Mesothelial cell of epicardium (in vitro differentiated cells): ENCODE results near the gene KCNK17. TPM values are rescaled to one million over a fixed set of nuclear protein-coding genes. Genes with fewer than 3 reads are reported as not detected.

Source experiments
- DNase-seq, 2 experiments: peaks; one replicate each; pipeline ENCODE4 v3.0.0; 2021; ENCODE audit warnings: low spot score in 2 of 2; ENCODE audit not compliant: unreplicated experiment in 2 of 2
- H3K27ac Mint-ChIP-seq: 2 replicates; pipeline ENCODE4 v1.8.0; 2021; ENCODE audit warnings: mixed read lengths
- H3K27me3 Mint-ChIP-seq: 2 replicates; pipeline ENCODE4 v1.8.0; 2021; ENCODE audit warnings: low read depth, mixed read lengths
- H3K36me3 Mint-ChIP-seq: 2 replicates; pipeline ENCODE4 v1.8.0; 2021; ENCODE audit warnings: mixed read lengths
- H3K4me1 Mint-ChIP-seq: 2 replicates; pipeline ENCODE4 v1.8.0; 2021; ENCODE audit warnings: mixed read lengths
- H3K4me3 Mint-ChIP-seq: 2 replicates; pipeline ENCODE4 v1.8.0; 2021; ENCODE audit warnings: mild to moderate bottlenecking, moderate library complexity, mixed read lengths
- H3K9me3 Mint-ChIP-seq: 2 replicates; pipeline ENCODE4 v1.8.0; 2021; ENCODE audit warnings: mixed read lengths
- CTCF ChIP-seq: fragments of 200-600 bp; sonication (generic); IDR thresholded peaks from one replicate; pipeline ENCODE4 v1.5.0; 2021; ENCODE audit warnings: antibody characterized with exemption; ENCODE audit not compliant: unreplicated experiment
- total RNA-seq: library from RNA; stranded (reverse); gene quantifications from 3 replicates; pipeline ENCODE4 v1.2.1, GENCODE V29; 2021

The KCNK17 gene
- total RNA-seq, 1 donor from 2014 or later: not detected

GRCh38 chr6:39301606-39302005, 12.6 kb downstream of the KCNK17 start:
- H3K27ac Mint-ChIP-seq: no peak overlapping the region
- no peaks in the 10 kb centered on the region for H3K4me1 Mint-ChIP-seq
- no peaks in the 10 kb centered on the region for H3K36me3 Mint-ChIP-seq
- H3K4me3 Mint-ChIP-seq: no peak overlapping the region
- H3K27me3 Mint-ChIP-seq: peaks cover 42% of the 10 kb centered on the region
- peaks cover 5% of the 10 kb centered on the region for H3K9me3 Mint-ChIP-seq
- TF ChIP-seq CTCF: no peak
- DNase-seq: no peak

GRCh38 chr6:39300739-39301138, 13.5 kb downstream of the KCNK17 start:
- Mint-ChIP-seq H3K4me3 (no peak overlapping the region), H3K27ac (no peak overlapping the region)

GRCh38 chr6:39298061-39298460, 16.2 kb downstream of the KCNK17 start:
- no peaks in the 10 kb centered on the region for H3K36me3 Mint-ChIP-seq
- DNase-seq: no peak
- no peak overlapping the region for H3K27ac Mint-ChIP-seq
- H3K4me1 Mint-ChIP-seq: no peaks in the 10 kb centered on the region
- no peak overlapping the region for H3K4me3 Mint-ChIP-seq
- H3K27me3 Mint-ChIP-seq: peaks cover 29% of the 10 kb centered on the region
- TF ChIP-seq CTCF: no peak
- H3K9me3 Mint-ChIP-seq: no peaks in the 10 kb centered on the region

More at GRCh38 chr6:39300739-39301138, 13.5 kb downstream of the KCNK17 start:
- no peak for TF ChIP-seq CTCF
- no peaks in the 10 kb centered on the region for H3K36me3 Mint-ChIP-seq
- H3K27me3 Mint-ChIP-seq: peaks cover 36% of the 10 kb centered on the region
- H3K4me1 Mint-ChIP-seq: no peaks in the 10 kb centered on the region
- no peak for DNase-seq
- H3K9me3 Mint-ChIP-seq: peaks cover 5% of the 10 kb centered on the region

GRCh38 chr6:39296745-39297640, 17.2 kb downstream of the KCNK17 start:
- Mint-ChIP-seq H3K36me3 (no peaks in the 10 kb centered on the region), H3K27me3 (peaks cover 34% of the 10 kb centered on the region), H3K27ac (no peak overlapping the region), H3K4me3 (no peak overlapping the region), H3K4me1 (no peaks in the 10 kb centered on the region), H3K9me3 (no peaks in the 10 kb centered on the region)
- no peak for TF ChIP-seq CTCF
- DNase-seq: no peak

GRCh38 chr6:39295611-39296011, 18.6 kb downstream of the KCNK17 start:
- no peaks in the 10 kb centered on the region for H3K36me3 Mint-ChIP-seq
- DNase-seq: no peak
- TF ChIP-seq CTCF: no peak
- no peak overlapping the region for H3K4me3 Mint-ChIP-seq
- H3K27me3 Mint-ChIP-seq: peaks cover 40% of the 10 kb centered on the region
- no peak overlapping the region for H3K27ac Mint-ChIP-seq
- H3K9me3 Mint-ChIP-seq: no peaks in the 10 kb centered on the region
- no peaks in the 10 kb centered on the region for H3K4me1 Mint-ChIP-seq
